ENCODE results near the gene SLC4A11.
"Not testable (repeated sequence)": the region's sequence is repeated elsewhere in the genome, so short reads cannot be mapped to it uniquely, and the experiment has no call there.

The SLC4A11 gene

DNA sequence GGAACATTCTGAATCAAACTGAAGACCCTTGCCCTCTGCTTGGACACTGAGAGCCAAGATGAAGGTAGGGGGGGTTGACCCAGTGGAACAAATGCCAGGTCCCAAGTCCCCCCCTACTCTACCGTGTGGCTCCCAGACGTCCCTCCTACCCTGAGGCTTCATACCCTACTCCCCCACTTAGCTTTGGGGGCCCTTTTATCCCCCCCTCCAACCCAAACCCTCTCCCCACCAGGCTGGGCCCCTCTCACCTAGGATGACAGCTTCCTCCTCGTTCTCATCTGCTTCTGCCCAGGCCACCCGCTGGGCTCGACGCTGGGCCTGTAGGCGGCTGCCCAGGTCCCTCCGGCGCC is 36.0 kb downstream of the SLC4A11 start:
- DNase-seq (ENCODE audit: low spot score), result no peak

DNA sequence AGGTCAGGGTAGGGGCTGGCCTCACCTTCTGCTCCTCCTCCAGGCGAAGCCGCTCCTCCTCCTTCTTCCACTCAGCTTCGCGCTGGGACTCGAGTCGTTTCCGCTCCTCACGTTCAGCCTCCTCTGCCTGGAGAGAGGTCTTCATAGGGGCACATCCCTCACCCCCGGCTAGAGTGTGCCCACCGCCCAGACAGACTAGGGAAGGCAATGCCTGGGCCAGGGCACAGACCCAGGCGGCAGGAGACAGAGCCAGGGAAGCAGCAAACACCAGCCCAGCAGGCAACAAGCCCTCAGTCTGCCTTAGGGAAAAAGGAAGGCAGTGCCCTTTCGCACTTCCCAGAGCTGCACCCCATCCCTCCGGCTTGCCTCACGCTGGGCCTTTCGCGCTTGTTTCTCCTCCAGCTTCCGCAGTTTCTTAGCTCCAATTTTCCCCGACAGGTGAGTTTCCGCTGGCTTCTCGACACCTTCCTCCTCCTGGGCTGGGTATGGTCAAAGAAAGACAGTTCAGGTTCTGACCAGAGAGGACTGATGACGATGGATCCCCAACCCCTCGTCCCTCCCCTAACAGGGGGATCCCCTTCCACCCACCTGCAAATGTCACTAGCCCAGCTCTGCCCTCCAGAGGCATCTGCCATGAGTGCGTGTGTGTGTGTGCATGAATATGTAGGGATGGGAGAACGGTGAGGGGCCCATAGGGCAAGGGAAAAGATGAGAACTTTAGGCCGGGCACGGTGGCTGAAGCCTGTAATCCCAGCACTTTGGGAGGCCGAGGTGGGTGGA is 38.8 kb downstream of the SLC4A11 start:
- no peak for DNase-seq (ENCODE audit: low spot score)

DNA sequence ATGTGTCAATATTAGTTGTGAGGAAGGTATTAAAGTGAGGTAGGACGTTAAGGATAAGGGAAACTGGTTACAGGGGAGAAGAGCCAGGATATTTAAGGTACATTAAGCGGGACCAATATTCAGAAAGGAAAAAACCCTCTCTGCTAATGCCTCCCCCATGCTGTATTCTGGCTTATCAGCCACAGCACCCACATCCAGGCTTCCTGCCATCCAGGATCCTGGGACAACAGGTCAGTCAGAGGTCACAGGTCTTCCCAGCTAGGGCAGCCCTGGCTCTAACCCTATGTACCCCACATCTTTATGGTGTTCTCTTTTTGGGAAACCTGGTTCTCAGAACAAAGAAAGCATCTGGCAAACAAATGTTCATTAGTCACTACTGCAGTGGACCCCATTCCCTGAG is 39.8 kb downstream of the SLC4A11 start:
- no peak for DNase-seq (ENCODE audit: low spot score)

DNA sequence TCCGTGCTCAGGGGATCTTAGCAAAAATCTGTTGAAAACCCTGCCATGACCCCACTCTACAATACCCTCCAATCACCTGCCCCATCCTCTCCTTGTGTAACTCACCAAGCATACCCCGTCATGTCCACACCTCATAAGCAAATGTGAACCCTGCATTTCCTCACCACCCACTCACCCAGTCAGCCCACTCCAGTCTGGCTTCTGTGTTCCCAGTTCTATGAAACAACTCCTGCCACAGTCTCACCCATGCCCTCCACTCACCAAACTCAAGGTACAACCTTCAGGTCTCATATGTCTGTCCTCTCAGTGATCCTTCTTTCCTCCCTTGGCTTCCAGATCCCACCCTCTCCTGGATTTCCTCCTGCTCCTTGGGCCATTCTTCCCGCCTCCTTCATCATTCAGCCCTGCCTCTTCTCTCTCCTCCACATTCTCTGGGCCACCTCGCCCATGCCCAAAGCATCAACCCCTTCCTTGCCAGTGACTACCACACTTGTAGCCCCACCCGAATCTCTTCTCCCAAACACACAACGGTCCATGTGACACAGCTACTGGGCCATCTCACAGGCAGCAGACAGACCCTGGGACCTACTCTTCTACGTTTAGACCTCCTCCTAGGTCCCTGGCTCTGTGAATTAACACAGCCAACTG is 43.3 kb downstream of the SLC4A11 start:
- DNase-seq (ENCODE audit: low spot score), result no peak

DNA sequence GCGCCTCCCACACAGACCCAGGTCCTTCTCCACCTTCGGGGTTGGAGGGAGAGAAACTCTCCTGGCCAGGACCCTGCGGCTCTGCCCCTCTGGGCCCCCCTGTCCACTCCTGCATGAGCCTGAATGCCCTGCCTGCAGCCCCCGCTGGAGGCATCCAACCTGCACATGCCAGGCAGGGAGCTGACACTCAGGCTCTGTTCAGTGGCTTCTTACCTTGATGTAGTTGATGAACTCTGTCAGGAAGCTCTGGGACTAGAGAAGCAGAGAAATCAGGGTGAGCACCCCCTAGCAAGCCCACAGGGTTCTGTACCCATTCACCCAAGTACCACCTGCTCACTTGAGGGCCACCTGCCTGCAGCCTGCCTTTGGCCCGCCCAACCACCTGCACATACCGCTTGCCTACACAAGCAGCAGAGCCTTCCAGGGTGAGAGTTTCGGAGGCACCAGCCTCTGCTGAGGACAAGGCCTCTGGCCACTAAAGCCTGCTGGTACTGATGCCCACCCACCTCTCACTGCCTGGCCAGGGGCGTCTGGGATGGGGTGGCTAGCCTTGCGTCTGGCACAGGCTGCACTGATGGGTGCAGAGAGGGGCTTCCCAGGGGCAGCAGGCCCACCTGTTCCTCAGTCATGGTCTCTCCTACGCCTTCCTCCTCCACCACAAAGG is 44.2 kb downstream of the SLC4A11 start:
- DNase-seq (ENCODE audit: low spot score), result no peak

DNA sequence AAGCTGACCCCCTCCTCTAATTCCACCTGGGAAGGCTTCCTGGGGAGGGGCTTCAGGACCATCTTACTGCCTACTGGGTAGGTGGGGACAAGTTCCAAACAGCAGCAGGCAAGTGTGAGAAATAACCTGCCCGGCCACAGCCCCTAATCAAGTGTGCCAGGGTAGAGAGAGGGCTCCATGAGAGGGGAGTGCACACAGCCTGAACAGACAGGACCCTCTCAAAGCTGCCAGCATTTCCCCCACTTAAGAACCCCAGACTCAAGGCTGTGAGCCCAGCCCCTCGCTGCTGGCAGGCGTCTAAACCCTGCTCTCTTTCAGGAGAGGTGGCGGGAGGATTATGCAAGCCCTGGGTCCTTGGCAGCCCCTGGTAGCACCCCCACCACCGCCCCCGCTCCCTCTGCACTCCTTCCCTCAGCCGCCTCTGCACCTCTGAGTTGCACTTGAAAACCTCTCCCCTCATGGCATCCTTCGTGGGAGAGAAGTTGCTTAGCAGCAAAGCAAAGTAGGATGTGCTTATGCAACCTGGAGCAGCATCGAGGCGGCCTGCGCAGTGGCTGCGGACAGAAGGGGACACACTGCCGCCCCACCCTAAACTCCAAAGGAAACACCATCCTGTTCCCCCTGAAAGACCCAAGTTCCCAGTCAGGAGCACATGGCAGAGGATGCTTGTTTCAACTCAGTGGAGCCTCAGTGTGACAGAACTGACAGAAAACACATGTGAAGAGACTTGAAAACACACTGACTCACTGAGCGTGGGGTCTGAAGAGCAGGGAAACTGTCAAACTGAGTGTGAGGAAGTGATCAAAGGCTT is 45.0 kb downstream of the SLC4A11 start:
- DNase-seq (ENCODE audit: low spot score), result no peak

DNA sequence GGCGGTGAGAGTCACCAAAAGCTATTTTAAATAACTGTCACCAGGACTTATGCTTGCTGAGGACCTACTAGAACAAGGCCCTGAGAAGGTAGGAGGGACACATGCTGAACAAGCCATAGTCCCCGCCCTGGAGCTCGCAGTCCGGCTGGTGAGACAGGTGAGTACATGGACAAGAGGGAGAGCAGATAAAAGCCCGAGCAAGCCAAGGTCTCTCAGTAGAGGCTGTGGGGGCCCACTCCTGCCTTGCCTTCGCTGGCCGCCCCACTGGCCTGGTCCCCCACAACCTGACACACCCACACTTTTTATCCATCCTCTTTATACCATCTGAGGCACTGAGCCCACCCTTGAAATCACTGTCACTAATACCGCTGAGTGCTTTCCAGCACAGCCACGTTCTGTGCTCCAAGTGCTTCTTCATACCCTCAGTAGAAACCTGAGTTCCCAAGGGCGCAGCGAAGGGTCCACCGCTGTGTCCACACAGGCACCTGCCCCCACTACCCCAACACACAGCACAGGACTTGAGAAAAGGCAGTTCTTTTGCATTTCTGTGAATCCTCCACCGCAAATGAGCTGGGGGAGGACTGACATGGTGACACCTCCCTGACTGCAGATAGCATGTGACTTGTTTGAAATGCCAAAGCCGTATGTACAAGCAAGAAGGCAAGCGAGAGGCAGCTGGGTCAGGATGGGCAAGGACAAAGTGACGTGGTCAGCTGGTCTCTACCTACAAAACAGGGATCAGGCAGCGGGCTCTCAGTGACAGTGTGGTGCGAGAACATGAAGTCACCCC is 46.6 kb downstream of the SLC4A11 start:
- no peak for DNase-seq (ENCODE audit: low spot score)

DNA sequence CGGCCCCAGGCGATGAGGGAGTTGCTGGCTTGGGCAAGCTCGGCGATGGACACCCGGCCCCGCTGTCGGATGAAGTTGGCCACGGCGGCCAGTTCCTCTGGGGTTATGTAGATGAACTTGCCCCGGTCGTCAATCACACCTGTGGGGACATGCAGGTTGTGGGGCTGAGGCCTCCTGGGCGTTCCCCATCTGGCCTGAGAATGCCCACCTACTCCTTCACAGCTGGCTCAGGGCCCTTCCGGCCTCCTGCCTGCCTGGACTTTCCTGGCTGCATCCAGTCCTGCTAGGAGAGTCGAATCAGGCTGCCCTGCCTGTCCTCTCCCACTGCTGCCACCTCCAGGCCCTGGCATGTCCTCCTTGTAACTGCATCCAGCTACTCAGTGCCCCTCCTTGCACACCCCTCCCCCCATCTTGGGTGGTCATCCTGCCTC is 48.3 kb downstream of the SLC4A11 start:
- no peak for DNase-seq (ENCODE audit: low spot score)

DNA sequence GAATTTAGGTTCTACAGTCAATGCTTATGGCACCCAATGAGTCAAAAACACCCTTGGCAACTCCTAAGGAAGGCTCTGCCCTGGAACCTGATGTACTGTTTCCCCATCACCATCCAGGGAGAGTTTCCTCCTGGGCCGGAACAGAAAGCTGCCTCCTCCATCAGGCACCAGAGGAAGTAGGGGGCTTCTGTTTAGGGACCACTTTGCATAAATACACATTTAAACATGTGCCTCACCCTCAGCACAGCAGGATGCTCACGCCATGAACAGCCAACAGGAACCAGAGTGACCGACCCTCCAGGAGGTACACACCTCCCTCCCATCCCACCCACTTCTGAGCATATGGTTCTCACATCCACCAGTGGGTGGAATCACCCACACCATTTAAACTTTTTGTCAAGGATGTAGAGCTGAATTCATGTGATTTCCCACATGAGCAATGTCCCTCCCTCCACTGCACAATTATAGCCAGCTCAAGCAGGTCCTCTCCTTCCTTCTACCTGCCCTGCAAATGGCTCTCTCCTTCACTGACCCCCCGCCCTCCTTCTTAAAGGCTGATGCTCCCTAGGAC is 49.3 kb downstream of the SLC4A11 start:
- DNase-seq (ENCODE audit: low spot score), result no peak

DNA sequence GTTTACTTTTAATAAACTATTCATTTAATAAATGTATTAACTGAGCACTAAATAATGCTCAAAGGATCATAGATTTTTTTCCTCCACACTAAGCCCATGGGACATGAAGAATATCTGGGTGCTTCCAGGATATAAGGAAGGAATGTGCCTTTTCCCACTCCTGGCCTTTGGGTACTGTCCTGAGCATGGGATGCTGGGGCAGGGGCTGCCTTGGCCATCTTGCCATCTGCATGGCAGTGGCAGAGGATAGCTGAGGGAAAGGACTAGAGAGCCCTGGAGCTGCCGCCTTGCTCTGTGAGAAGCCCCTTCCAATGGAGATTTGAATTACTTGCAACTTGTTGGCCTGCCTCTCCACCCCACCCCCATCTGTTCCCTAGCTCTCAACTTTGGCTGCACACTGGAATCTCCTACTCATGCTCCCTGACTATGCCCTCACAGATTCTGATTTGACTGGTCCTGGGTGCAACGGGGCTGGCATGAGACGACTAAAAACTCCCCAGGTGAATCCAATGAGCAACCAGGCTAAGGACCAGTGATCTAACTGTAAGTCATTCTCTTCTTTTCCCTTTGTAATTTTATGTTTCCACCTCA is 50.1 kb downstream of the SLC4A11 start:
- DNase-seq (ENCODE audit: low spot score), result no peak

DNA sequence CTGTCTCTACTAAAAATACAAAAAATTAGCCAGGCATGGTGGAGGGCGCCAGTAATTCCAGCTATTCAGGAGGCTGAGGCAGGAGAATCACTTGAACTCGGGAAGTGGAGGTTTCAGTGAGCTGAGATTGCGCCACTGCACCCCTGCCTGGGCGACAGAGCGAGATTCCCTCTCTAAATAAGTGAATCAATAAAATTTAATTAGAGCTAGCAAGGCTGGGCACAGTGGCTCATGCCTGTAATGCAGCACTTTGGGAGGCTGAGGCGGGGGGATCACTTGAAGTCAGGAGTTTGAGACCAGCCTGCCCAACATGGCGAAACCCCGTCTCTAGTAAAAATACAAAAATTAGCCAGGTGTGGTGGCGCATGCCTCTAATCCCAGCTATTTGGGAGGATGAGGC is 51.1 kb downstream of the SLC4A11 start:
- DNase-seq (ENCODE audit: low spot score), result not testable (repeated sequence)

DNA sequence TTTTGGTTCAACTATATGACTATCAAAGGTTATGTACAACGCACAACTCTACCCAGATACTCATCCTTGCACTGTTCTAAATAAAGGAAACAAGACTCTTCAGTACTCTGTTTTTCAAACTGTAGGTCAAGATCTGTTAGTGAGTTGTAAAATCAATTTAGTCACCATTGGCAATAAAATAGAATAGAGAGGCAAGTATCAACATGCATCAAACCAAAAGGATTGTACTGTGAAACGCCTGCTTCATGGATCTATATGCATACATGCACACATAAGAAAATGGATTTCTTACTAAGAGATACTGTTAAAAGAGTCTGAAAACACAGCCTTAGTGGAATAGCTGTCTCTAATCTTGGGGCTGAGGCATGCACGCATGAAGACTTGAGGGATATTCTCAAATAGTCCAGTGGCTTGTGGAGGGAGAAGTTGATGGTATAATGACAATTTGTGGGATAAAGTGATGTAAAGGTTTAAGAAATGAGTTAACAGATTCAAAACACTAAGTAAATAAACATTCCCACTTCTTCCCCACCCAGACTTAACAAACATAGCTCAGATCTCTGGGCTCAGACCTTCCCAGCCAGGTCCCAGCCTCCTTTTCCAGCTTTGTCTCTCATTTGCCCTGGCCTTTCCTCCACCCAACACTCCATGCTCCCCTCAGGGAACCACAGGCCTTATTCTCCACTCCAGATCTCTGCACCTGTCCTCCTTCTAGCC is 54.9 kb downstream of the SLC4A11 start:
- DNase-seq (ENCODE audit: low spot score), result no peak

DNA sequence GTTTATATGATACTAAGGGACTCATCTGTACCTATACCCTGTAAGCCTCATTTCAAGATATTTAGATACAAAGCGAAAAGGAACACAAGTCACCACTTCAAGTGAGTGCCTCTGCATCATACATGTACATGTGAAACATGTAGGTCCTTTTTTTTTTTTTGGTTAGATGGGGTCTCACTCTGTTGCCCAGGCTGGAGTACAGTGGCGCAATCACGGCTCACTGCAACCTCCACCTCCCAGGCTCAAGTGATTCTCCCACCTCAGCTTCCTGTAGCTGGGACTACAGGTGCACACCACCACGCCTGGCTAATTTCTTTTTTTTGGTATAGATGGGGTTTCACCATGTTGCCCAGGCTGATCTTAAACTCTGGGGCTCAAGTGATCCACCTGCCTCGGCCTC is 56.6 kb downstream of the SLC4A11 start:
- not testable (repeated sequence) for DNase-seq (ENCODE audit: low spot score)

DNA sequence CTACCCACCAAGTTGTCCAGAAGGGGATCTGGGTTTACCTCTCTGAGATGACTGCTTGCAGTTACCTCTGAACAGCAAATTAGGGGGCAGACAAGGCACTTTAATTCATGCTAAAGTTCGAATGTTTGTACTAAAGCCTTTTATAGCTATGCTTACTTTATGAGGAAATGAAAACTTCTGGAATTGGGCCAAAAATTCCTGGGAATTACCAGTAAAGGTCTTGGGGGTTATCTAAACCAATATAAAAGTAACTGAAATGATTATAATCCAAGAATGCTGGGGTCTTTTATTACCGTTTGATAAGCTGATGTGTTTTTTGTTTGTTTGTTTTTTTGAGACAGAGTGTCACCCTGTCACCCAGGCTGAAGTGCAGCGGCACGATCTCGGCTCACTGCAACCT is 57.7 kb downstream of the SLC4A11 start:
- DNase-seq (ENCODE audit: low spot score), result no peak

DNA sequence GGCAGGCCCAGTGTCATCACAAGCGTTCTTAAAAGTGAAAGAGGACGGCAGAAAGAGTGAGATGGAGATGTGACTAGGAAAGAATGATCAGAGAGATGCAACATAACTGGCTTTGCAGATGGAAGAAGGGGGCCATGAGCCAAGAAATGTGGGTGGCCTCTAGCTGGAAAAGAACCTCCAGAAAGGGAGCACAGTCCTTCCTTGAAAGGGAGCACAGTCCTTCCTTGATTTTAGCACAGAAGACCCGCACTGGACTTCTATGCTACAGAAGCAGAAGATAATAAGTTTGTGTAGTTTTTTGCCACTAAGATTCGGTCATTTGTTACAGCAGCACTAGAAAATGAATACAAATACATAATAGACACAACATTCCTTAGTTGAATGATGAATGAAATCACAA is 58.7 kb downstream of the SLC4A11 start:
- DNase-seq (ENCODE audit: low spot score), result no peak

DNA sequence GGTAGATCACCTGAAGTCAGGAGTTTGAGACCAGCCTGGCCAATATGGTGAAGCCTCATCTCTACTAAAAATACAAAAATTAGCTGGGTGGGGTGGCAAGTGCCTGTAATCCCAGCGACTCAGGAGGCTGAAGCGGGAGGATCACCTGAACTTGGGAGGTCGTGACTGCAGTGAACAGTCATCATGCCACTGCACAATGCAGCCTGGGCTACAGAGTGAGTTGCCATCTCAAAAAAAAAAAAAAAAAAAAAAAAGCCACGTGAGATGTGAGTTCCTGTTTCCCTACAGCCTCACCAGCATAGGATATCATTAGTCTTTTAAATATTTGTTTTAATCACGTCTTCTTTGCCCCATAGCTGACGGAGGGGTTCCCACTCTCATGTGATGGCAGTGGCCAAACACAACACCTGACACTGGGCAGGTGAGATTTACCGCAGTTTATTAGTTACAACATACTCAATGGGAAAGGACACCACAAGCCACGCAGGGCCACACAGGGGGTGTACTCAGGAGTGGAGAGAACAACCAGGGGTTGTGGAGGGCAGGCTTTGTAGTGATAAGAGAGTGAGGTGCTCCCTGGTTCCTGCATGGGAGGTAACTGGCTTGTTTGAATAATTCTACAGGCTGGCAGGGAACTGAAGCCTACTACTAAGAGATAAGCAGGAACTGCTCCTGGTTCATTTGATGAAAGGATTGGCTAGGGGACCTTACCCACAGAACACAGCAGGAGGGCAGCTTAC is 61.1 kb downstream of the SLC4A11 start:
- no peak for DNase-seq (ENCODE audit: low spot score)
